RWPE2 (cell line): ENCODE results near the gene FAM53B.

ENCODE experiments used
- ATAC-seq: fragments of 200-7000 bp; cut with Tn5 transposase; 3 replicates; pipeline ENCODE4 v1.9.1; 2021; ENCODE audit warnings: low read depth
- DNase-seq: peaks from one replicate; pipeline ENCODE4 v3.0.0-alpha.2; 2020; ENCODE audit warnings: low spot score
- H3K27ac ChIP-seq: fragments of 450-650 bp; 2 replicates; pipeline ENCODE4 v1.5.1; 2017; ENCODE audit warnings: mild to moderate bottlenecking; ENCODE audit not compliant: poor library complexity, severe bottlenecking
- H3K27me3 ChIP-seq: fragments of 250-450 bp; sonication (Bioruptor Pico); 2 replicates; pipeline ENCODE4 v1.5.1; 2021; ENCODE audit warnings: mild to moderate bottlenecking, moderate library complexity; ENCODE audit not compliant: insufficient read depth, poor library complexity, severe bottlenecking
- H3K36me3 ChIP-seq: fragments of 250-450 bp; sonication (Bioruptor Pico); 2 replicates; pipeline ENCODE4 v1.5.1; 2020; ENCODE audit warnings: low read depth, mild to moderate bottlenecking, moderate library complexity
- H3K4me1 ChIP-seq: fragments of 250-450 bp; sonication (Bioruptor Pico); 2 replicates; pipeline ENCODE4 v1.5.1; 2021; ENCODE audit warnings: mild to moderate bottlenecking, moderate library complexity; ENCODE audit not compliant: insufficient read depth, poor library complexity, severe bottlenecking
- H3K4me3 ChIP-seq: fragments of 250-450 bp; sonication (Bioruptor Pico); 2 replicates; pipeline ENCODE4 v1.5.1; 2021; ENCODE audit warnings: mild to moderate bottlenecking, moderate library complexity; ENCODE audit not compliant: severe bottlenecking
- H3K9me3 ChIP-seq: fragments of 250-450 bp; sonication (Bioruptor Pico); 2 replicates; pipeline ENCODE4 v1.5.1; 2021; ENCODE audit warnings: mild to moderate bottlenecking, moderate library complexity; ENCODE audit not compliant: severe bottlenecking
- TF ChIP-seq, protein P1 (sequence below): fragments of 450-650 bp; IDR thresholded peaks from one replicate; pipeline ENCODE4 v1.5.1; 2017; ENCODE audit warnings: mild to moderate bottlenecking, moderate library complexity; ENCODE audit not compliant: poor library complexity, severe bottlenecking

FAM53B gene

DNA sequence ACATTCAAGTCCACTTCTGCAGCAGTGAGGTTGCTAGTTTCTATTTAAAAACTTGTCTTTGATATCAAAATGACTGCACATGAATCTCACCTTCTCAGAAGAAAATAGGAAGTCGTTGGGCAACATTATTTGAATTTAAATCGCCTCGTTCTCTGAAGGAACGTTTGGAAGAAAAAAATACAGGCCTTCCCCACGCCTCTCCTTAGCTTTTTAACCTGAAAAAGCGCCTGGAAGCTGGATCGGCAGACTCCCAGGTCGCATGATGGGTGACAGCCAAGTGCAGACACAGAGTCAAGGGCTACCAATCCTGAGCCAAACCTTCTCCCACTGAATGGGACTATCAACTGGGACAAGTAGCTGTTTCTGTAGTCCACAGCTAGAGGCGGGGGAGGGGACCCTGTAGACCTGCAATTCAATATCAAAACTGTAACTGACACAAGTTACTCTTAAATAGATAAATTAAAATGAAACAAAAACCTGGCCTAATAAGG, 2.2 kb downstream of the FAM53B start:
- no peak for ATAC-seq
- no peak overlapping the region for H3K4me3 ChIP-seq
- H3K9me3 ChIP-seq, result no peaks in the 10 kb centered on the region
- H3K27me3 ChIP-seq, result no peaks in the 10 kb centered on the region
- 0 out of 2 replicates have a peak, but pooled peaks cover 3% of the 10 kb centered on the region for H3K36me3 ChIP-seq
- TF ChIP-seq, protein P1, sequence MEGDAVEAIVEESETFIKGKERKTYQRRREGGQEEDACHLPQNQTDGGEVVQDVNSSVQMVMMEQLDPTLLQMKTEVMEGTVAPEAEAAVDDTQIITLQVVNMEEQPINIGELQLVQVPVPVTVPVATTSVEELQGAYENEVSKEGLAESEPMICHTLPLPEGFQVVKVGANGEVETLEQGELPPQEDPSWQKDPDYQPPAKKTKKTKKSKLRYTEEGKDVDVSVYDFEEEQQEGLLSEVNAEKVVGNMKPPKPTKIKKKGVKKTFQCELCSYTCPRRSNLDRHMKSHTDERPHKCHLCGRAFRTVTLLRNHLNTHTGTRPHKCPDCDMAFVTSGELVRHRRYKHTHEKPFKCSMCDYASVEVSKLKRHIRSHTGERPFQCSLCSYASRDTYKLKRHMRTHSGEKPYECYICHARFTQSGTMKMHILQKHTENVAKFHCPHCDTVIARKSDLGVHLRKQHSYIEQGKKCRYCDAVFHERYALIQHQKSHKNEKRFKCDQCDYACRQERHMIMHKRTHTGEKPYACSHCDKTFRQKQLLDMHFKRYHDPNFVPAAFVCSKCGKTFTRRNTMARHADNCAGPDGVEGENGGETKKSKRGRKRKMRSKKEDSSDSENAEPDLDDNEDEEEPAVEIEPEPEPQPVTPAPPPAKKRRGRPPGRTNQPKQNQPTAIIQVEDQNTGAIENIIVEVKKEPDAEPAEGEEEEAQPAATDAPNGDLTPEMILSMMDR, result no peak
- peak overlapping the region; percentile 85 for H3K27ac ChIP-seq
- DNase-seq, result no peak
- H3K4me1 ChIP-seq, result peaks cover 57% of the 10 kb centered on the region

DNA sequence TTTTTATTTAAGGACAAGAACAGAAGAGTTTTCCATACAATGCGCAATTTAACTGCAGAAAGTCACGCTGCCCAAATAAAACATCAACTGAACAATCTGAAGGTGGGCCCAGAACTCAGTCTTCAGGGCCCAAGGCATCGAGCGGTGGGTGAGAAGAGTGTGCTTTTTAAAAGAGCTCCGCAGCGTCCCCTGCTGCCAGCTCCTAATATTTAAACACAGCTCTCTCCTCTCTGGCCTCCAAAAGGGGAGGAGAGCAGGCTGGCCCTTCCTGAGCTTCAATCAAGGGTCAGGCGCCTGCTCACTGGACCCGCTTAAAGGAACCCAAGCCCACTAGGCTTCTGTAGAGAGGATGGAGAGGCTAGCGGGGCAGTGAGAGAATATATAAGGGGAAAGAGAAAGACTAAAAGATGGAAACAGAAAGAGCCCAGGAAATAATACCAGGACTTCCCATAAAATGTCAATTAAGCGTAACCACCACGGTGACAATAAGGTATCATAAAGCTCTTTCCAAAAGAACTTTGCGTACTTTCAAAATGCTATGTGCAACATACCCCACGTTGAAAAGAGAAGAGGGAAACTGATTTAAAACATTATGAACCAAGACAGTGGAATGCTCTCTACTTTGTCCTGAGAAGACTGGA, 2.8 kb downstream of the FAM53B start:
- no peaks in the 10 kb centered on the region for H3K36me3 ChIP-seq
- TF ChIP-seq, protein P1, result peak; percentile 96
- no peak overlapping the region for H3K4me3 ChIP-seq
- ATAC-seq (peak; percentile 55), DNase-seq (no peak)
- H3K9me3 ChIP-seq, result no peaks in the 10 kb centered on the region
- peak overlapping the region; percentile 85 for H3K27ac ChIP-seq
- H3K27me3 ChIP-seq, result no peaks in the 10 kb centered on the region
- H3K4me1 ChIP-seq, result peaks cover 54% of the 10 kb centered on the region

DNA sequence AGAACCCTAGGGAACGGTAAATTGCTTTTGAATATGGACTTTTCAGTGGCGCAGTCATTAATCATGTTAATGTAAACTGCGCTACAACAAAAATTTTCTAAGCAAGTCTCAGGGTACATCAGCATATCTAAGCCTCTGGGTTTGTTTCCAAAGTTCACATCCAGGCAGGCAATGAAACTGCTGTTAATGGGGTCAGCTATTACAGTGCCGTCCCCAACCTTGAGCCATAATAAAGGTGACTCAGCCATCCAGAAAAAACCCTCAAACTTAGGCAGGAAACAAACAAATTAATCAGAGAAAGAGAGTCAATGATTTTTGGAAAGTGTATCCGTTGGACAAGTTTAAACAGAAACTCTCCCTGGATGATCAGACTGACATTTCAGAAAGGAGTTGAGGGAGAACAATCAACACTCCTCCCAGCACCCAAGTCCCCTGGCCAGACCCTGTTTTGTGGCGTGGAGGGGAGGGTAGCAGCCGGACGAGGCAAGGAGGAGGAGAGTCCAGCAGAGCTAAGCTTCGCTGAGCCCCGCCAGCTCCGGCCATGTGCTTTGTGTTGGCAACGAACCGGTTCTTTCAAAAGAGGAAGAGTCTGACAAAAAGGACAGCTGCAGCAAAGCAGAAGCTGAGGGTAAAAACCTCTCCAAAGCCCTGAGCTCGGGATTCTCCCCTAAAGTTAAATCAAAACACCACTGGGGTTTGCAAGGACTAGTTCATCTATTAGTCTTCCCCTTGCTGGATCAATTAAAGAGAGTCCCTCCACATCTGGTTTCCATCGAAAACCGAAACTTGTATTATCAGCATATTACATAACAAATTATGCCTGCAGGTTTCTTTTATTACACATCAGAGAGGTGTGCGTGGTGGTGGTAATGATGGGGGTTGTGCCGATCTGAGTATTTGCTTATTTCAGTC, 3.6 kb downstream of the FAM53B start:
- Histone ChIP-seq H3K27ac (peak overlapping the region; percentile 85), H3K27me3 (no peaks in the 10 kb centered on the region), H3K4me1 (peaks cover 46% of the 10 kb centered on the region), H3K9me3 (no peaks in the 10 kb centered on the region), H3K4me3 (peak overlapping the region; percentile 2), H3K36me3 (no peaks in the 10 kb centered on the region)
- TF ChIP-seq, protein P1, result no peak
- DNase-seq (no peak), ATAC-seq (peak; percentile 17)

DNA sequence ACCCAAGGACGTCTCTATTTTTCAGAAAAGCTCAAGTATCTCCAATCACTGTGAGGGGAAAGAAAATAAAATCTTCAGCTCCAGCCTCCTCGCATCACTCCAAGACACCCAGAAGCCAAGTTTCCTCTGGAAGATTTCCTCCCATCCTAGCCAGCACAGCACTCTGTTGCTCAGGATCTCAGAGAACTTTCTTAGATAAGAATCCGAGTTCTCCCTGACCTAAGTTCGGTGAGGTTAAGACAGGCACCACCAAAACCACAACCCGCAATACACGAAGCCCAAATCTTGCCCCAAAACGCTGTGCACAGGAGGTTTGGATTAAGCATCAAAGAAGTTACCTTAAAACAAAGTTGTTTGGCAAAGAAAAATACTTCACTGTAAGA, 4.2 kb downstream of the FAM53B start:
- DNase-seq, result no peak
- H3K36me3 ChIP-seq, result no peaks in the 10 kb centered on the region
- ATAC-seq, result no peak
- TF ChIP-seq, protein P1, result no peak
- no peak overlapping the region for H3K4me3 ChIP-seq
- peaks cover 40% of the 10 kb centered on the region for H3K4me1 ChIP-seq
- no peaks in the 10 kb centered on the region for H3K9me3 ChIP-seq
- peak overlapping the region; percentile 85 for H3K27ac ChIP-seq
- no peaks in the 10 kb centered on the region for H3K27me3 ChIP-seq
